Loucy (cell line): Measurements from ENCODE around the gene FAM117A.

ENCODE experiments used
- H2AFZ ChIP-seq: fragments of 200-600 bp; sonication (generic); 2 replicates; pipeline ENCODE4 v1.6.0; 2016; ENCODE audit warnings: antibody characterized with exemption, mild to moderate bottlenecking, low read length, moderate library complexity
- H3F3A ChIP-seq: fragments of 200-600 bp; 2 replicates; pipeline ENCODE4 v1.6.0; 2016; ENCODE audit warnings: antibody characterized with exemption, low read depth, mild to moderate bottlenecking
- H3K27me3 ChIP-seq: fragments of 200-600 bp; sonication (generic); 2 replicates; pipeline ENCODE4 v1.6.1; 2014; ENCODE audit warnings: low read length, mild to moderate bottlenecking; ENCODE audit not compliant: insufficient read depth, poor library complexity, severe bottlenecking
- H3K36me3 ChIP-seq: fragments of 200-600 bp; sonication (generic); 2 replicates; pipeline ENCODE4 v1.6.1; 2016; ENCODE audit warnings: low read length; ENCODE audit not compliant: insufficient read depth
- H3K4me1 ChIP-seq: fragments of 200-600 bp; sonication (generic); 2 replicates; pipeline ENCODE4 v1.5.1; 2014; ENCODE audit warnings: low read length, mild to moderate bottlenecking; ENCODE audit not compliant: insufficient read depth, poor library complexity, severe bottlenecking
- H3K4me2 ChIP-seq: fragments of 200-600 bp; sonication (generic); 2 replicates; pipeline ENCODE4 v1.6.0; 2014; ENCODE audit warnings: antibody characterized with exemption, low read length, low read depth, mild to moderate bottlenecking; ENCODE audit not compliant: poor library complexity, severe bottlenecking
- H3K4me3 ChIP-seq: fragments of 200-600 bp; sonication (generic); 2 replicates; pipeline ENCODE4 v1.5.1; 2014; ENCODE audit warnings: low read length, mild to moderate bottlenecking, mixed read lengths; ENCODE audit not compliant: poor library complexity, severe bottlenecking
- H3K79me2 ChIP-seq: fragments of 200-600 bp; sonication (generic); 2 replicates; pipeline ENCODE4 v1.6.1; 2014; ENCODE audit warnings: low read length; ENCODE audit not compliant: insufficient read depth
- H3K9ac ChIP-seq: fragments of 200-600 bp; sonication (generic); 2 replicates; pipeline ENCODE4 v1.6.0; 2014; ENCODE audit warnings: mild to moderate bottlenecking, low read depth, low read length, moderate library complexity; ENCODE audit not compliant: poor library complexity, severe bottlenecking
- H3K9me2 ChIP-seq: fragments of 200-600 bp; sonication (generic); replicated peaks from 2 replicates; pipeline ENCODE4 v1.6.1; 2016; ENCODE audit warnings: low read depth, low read length, mixed read lengths
- H3K9me3 ChIP-seq: fragments of 200-600 bp; sonication (generic); 2 replicates; pipeline ENCODE4 v1.6.1; 2014; ENCODE audit warnings: mild to moderate bottlenecking, antibody characterized with exemption, low read length, low read depth; ENCODE audit not compliant: insufficient read depth
- H4K20me1 ChIP-seq: fragments of 200-600 bp; sonication (generic); 2 replicates; pipeline ENCODE4 v1.6.0; 2014; ENCODE audit warnings: antibody characterized with exemption, low read length, mild to moderate bottlenecking; ENCODE audit not compliant: insufficient read depth, poor library complexity, severe bottlenecking
- EZH2phosphoT487 ChIP-seq: fragments of 200-600 bp; IDR thresholded peaks from 2 replicates; pipeline ENCODE4 v1.6.1; 2018; ENCODE audit warnings: antibody characterized with exemption, mild to moderate bottlenecking, moderate library complexity, borderline replicate concordance
- TF ChIP-seq, protein P1 (sequence below): fragments of 200-600 bp; sonication (generic); conservative IDR thresholded peaks from 2 replicates; pipeline ENCODE4 v1.5.1; 2014; ENCODE audit warnings: mild to moderate bottlenecking, antibody characterized with exemption, low read length

The FAM117A gene, protein sequence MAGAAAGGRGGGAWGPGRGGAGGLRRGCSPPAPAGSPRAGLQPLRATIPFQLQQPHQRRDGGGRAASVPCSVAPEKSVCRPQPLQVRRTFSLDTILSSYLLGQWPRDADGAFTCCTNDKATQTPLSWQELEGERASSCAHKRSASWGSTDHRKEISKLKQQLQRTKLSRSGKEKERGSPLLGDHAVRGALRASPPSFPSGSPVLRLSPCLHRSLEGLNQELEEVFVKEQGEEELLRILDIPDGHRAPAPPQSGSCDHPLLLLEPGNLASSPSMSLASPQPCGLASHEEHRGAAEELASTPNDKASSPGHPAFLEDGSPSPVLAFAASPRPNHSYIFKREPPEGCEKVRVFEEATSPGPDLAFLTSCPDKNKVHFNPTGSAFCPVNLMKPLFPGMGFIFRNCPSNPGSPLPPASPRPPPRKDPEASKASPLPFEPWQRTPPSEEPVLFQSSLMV

DNA sequence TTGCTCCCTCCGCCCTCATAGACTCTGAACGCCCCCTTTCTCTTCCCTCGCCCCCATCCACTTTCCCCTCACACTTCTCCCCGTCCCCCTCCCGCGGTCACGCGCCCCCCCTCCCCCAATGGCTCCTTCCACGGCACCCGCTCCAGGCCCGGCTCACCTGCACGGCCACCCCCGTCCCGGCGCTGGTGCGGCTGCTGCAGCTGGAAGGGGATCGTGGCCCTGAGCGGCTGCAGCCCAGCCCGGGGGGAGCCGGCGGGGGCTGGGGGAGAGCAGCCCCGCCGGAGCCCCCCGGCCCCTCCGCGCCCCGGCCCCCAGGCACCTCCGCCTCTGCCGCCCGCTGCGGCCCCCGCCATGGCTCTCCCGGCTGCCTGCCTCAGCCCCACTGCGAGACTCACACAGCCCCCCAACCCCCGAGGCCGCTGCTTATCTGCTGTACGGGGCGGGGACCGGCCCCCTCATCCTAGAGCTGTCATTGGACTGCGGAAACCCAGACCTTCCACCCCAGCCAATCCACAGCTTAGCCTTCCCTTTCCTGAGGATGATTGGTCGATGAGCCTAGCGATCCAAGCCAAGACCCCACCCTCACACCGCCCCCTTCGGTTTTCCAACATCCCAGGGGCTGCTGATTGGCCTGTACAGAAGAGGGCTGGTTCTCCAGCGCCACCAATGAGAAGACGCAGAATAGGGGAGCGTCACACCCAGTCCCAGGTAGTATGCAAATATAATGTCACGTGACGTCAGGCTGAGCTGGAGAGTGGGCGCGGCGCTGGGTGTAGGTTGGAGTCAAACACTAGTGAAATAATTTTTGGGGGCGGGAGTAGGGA lies at the start of gene FAM117A:
Gene FAM117A, minus strand, starts transcription at position 397 of the 824 bp plus-strand sequence. Its CDS starts 44 bp downstream, at position 353.
- no peak within 1 kb of the TSS for H2AFZ ChIP-seq
- no peaks in the 10 kb centered on the region for H3K9me3 ChIP-seq
- no peaks in the 10 kb centered on the region for H3K36me3 ChIP-seq
- peaks cover 42% of the 10 kb centered on the region for H3K4me1 ChIP-seq
- no peaks in the 10 kb centered on the region; the same call in 1 of the 2 replicates for H3F3A ChIP-seq
- peaks cover 49% of the 10 kb centered on the region for H4K20me1 ChIP-seq
- H3K4me3 ChIP-seq: peak within 1 kb of the TSS; percentile 91
- H3K27me3 ChIP-seq: no peaks in the 10 kb centered on the region
- no peaks in the 10 kb centered on the region for H3K9me2 ChIP-seq
- TF ChIP-seq, protein P1, sequence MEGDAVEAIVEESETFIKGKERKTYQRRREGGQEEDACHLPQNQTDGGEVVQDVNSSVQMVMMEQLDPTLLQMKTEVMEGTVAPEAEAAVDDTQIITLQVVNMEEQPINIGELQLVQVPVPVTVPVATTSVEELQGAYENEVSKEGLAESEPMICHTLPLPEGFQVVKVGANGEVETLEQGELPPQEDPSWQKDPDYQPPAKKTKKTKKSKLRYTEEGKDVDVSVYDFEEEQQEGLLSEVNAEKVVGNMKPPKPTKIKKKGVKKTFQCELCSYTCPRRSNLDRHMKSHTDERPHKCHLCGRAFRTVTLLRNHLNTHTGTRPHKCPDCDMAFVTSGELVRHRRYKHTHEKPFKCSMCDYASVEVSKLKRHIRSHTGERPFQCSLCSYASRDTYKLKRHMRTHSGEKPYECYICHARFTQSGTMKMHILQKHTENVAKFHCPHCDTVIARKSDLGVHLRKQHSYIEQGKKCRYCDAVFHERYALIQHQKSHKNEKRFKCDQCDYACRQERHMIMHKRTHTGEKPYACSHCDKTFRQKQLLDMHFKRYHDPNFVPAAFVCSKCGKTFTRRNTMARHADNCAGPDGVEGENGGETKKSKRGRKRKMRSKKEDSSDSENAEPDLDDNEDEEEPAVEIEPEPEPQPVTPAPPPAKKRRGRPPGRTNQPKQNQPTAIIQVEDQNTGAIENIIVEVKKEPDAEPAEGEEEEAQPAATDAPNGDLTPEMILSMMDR: no peak
- TF ChIP-seq EZH2phosphoT487: no peak
- peak within 1 kb of the TSS; percentile 92 for H3K4me2 ChIP-seq
- H3K9ac ChIP-seq: peak within 1 kb of the TSS; percentile 95
- H3K79me2 ChIP-seq: peaks cover 51% of the 10 kb centered on the region

DNA sequence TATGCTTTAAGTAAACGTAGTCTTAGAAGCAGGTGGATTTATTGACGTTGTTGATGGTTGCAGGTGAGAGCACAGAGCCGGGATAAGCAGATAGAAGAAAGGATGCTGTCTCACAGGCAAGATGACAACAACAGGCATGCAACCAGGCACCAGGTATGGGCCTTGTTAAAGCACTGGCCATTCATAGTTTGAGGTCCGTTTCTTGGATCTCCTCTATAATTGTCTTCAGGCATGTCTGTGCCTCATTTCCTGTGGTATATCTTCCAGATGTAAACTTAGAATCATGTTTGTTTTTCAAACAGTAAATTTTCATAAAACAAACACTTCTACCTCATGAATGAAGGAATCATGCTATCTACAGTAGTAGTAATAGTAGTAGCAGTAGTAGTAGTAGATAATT lies 45.1 kb upstream of the FAM117A start:
- no peak overlapping the region for H3K4me3 ChIP-seq
- no peaks in the 10 kb centered on the region for H3K4me1 ChIP-seq
- TF ChIP-seq, protein P1: no peak
- no peak for TF ChIP-seq EZH2phosphoT487
- H3K9ac ChIP-seq: no peak overlapping the region
- no peak overlapping the region for H3K4me2 ChIP-seq
- no peak overlapping the region for H2AFZ ChIP-seq
- H3K36me3 ChIP-seq: peaks cover 91% of the 10 kb centered on the region
- no peaks in the 10 kb centered on the region for H3F3A ChIP-seq
- no peaks in the 10 kb centered on the region for H3K9me2 ChIP-seq
- H3K79me2 ChIP-seq: peaks cover 54% of the 10 kb centered on the region
- H3K27me3 ChIP-seq: no peaks in the 10 kb centered on the region
- peaks cover 19% of the 10 kb centered on the region for H4K20me1 ChIP-seq
- no peaks in the 10 kb centered on the region for H3K9me3 ChIP-seq

DNA sequence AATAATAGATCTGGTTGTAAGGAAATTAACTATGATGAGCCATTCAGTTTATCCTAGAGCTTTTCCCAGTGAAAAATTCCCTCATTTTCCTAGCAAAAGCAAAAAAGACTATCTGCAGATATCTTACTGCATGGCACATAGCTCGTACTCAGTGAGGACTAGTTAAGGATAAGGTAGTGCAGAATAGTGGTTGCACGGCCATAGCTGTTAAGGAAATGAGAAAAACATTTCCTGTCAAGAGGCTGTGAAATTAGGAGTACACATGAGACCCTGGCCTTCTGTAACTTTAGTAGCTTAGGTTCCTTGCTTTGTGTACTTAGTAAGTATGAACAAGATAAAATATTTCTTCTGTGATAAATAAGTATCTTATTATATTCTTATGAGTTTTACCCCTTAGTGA lies 34.8 kb upstream of the FAM117A start:
- Histone ChIP-seq H3K9me3 (no peaks in the 10 kb centered on the region), H3K4me1 (peaks cover 34% of the 10 kb centered on the region), H3K27me3 (no peaks in the 10 kb centered on the region), H3K4me3 (no peak overlapping the region), H3K9ac (no peak overlapping the region), H3K79me2 (peaks cover 95% of the 10 kb centered on the region), H4K20me1 (peaks cover 57% of the 10 kb centered on the region), H3F3A (no peaks in the 10 kb centered on the region), H2AFZ (no peak overlapping the region), H3K9me2 (no peaks in the 10 kb centered on the region), H3K4me2 (peak overlapping the region; percentile 31), H3K36me3 (peaks cover 85% of the 10 kb centered on the region)
- TF ChIP-seq, protein P1: no peak
- TF ChIP-seq EZH2phosphoT487: no peak
